ENCODE data around the gene C2CD2. TPM values are rescaled to one million over a fixed set of nuclear protein-coding genes. Genes with fewer than 3 reads are reported as not detected.

C2CD2 gene
- total and polyA plus RNA-seq, 2 of the 8 experiments (the other 6 are each of a cell fraction or from before 2014, with no cell fraction given): 10.4 to 13.0 TPM

DNA sequence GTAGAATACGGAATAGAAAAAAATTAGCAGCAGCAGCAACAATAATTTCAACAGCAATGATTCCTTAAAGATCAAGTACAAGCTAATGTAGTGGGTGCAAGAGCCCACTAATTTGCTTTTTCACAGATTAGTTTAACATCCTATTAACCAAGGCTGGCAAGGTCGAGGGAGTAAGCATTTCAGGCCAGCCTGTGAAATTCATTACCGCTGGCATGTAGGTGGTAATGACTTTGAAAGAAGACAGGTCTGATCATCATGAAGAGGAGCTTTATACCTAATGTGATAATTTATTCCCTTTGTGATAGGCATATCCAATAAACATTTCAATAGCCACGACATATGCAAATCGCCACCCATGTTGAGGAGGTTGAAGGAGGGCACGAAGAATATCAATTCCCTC lies 63.5 kb downstream of the C2CD2 start:
- no peak overlapping the region for H3K4me2 ChIP-seq (ENCODE audit: insufficient read depth in 1 of 2, low read depth in 2 of 2, low read length in 2 of 2)
- DNase-seq (ENCODE audit: low read depth in 1 of 2, low spot score in 2 of 2) (no peak), FAIRE-seq (no peak)
- H4K91ac ChIP-seq (replicated peaks; ENCODE audit: insufficient read length, low read length): no peak overlapping the region
- H3K79me2 ChIP-seq (ENCODE audit: control insufficient read depth in 1 of 2, insufficient read depth in 2 of 2, low read length in 2 of 2): no peaks in the 10 kb centered on the region
- H2BK5ac ChIP-seq (ENCODE audit: low read depth, low read length): no peak overlapping the region
- ChIA-PET POLR2A (ENCODE audit: partially characterized antibody) (interaction anchor here (2.5 kb wide), 1 partner anchor 11 kb away, joined by 6 read pairs; the partner anchor contains the start of gene PRDM15), CTCF (ENCODE audit: partially characterized antibody) (no interaction called here)
- H3K4me1 ChIP-seq (replicated peaks in 1 of 4; ENCODE audit: control insufficient read depth in 3 of 4, insufficient read depth in 4 of 4, low read length in 3 of 4): peaks cover 0 to 4% (median 0%) of the 10 kb centered on the region in 4 experiments; a peak in 2 of 7 replicates
- H2BK12ac ChIP-seq (ENCODE audit: low read depth, low read length): no peak overlapping the region
- no peaks in the 10 kb centered on the region for H3K9me3 ChIP-seq (ENCODE audit: insufficient read depth in 2 of 2, low read depth in 1 of 2, low read length in 1 of 2)
- no peak overlapping the region for H3K4ac ChIP-seq (replicated peaks; ENCODE audit: insufficient read length, low read depth, low read length)
- peaks cover 0 to 2% (median 0%) of the 10 kb centered on the region in 4 experiments; a peak in 1 of 8 replicates for H3K36me3 ChIP-seq (ENCODE audit: control insufficient read depth in 2 of 4, insufficient read depth in 4 of 4, low read length in 3 of 4)
- H2BK20ac ChIP-seq (ENCODE audit: low read length): no peak overlapping the region
- no peak overlapping the region for H4K5ac ChIP-seq (ENCODE audit: insufficient read length, low read depth, low read length)
- no peak overlapping the region for H4K8ac ChIP-seq (ENCODE audit: extremely low read depth, insufficient read depth, low read length)
- no peak overlapping the region for H2AFZ ChIP-seq (ENCODE audit: low read length)
- H3K14ac ChIP-seq (ENCODE audit: insufficient read length): no peak overlapping the region
- H2BK120ac ChIP-seq (replicated peaks; ENCODE audit: low read depth, low read length): no peak overlapping the region
- 53% methylated on average over 6 of the region's 6 CpGs; no CpG with 5 or more reads in 1 of the 2 experiments for WGBS, 2 experiments (ENCODE audit: extremely low coverage in 1 of 2, insufficient coverage in 1 of 2, insufficient read length in 1 of 2, insufficient replicate concordance in 2 of 2, low coverage in 1 of 2, low lambda C conversion rate in 2 of 2, missing lambda C conversion rate in 1 of 2)
- peaks cover 0 to 2% of the 10 kb centered on the region in 2 experiments for H4K20me1 ChIP-seq (replicated peaks in 1 of 2; ENCODE audit: control insufficient read depth in 1 of 2, insufficient read depth in 2 of 2, low read length in 2 of 2)
- no peak overlapping the region for H2BK15ac ChIP-seq (ENCODE audit: low read length)
- no peak overlapping the region for H3K56ac ChIP-seq (replicated peaks; ENCODE audit: insufficient read length, low read depth, low read length)
- no peak overlapping the region for H3K9ac ChIP-seq (replicated peaks in 1 of 4; ENCODE audit: extremely low read depth in 1 of 4, low read depth in 3 of 4, low read length in 3 of 4)
- H3K79me1 ChIP-seq (ENCODE audit: low read depth, low read length): no peaks in the 10 kb centered on the region
- H3K18ac ChIP-seq (ENCODE audit: extremely low read depth, low read length): no peak overlapping the region
- H3K27ac ChIP-seq (ENCODE audit: low read depth, low read length): no peak overlapping the region
- no peaks in the 10 kb centered on the region for H3K27me3 ChIP-seq (replicated peaks in 1 of 4; ENCODE audit: control insufficient read depth in 3 of 4, extremely low read depth in 1 of 4, insufficient read depth in 3 of 4, low read length in 3 of 4)
- no peak overlapping the region for H3K23ac ChIP-seq (ENCODE audit: insufficient read length)
- no peak overlapping the region for H3K4me3 ChIP-seq (ENCODE audit: extremely low read depth in 1 of 4, insufficient read depth in 2 of 4, low read depth in 3 of 4, low read length in 4 of 4)
- no peaks in the 10 kb centered on the region for H3K23me2 ChIP-seq (ENCODE audit: low read depth, low read length)
- no peak overlapping the region for H2AK5ac ChIP-seq (ENCODE audit: low read depth, low read length)
- no peak for TF ChIP-seq TEAD4 (IDR thresholded peaks at IDR 0.05; ENCODE audit: low read depth, low read length)
- no peak for TF ChIP-seq CBX8 (IDR thresholded peaks at IDR 0.05; ENCODE audit: borderline replicate concordance, low read depth, low read length)
- no peak for TF ChIP-seq GABPA (IDR thresholded peaks at IDR 0.05; ENCODE audit: borderline replicate concordance, insufficient read depth, low read length)
- TF ChIP-seq, protein P1, sequence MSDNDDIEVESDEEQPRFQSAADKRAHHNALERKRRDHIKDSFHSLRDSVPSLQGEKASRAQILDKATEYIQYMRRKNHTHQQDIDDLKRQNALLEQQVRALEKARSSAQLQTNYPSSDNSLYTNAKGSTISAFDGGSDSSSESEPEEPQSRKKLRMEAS (IDR thresholded peaks at IDR 0.05): no peak
- TF ChIP-seq ASH2L (IDR thresholded peaks at IDR 0.05; ENCODE audit: low read length): no peak
- TF ChIP-seq CHD2 (IDR thresholded peaks at IDR 0.05; ENCODE audit: low read length): no peak
- no peak for TF ChIP-seq EGR1 (IDR thresholded peaks at IDR 0.05; ENCODE audit: borderline replicate concordance, low read depth, low read length)
- TF ChIP-seq RNF2 (IDR thresholded peaks at IDR 0.05; ENCODE audit: borderline replicate concordance, low read depth, low read length, missing control alignments, poor library complexity, severe bottlenecking): no peak
- TF ChIP-seq CTBP2 (IDR thresholded peaks at IDR 0.05; ENCODE audit: borderline replicate concordance, insufficient read depth, insufficient read length, low read length): no peak
- TF ChIP-seq NANOG (IDR thresholded peaks at IDR 0.05; ENCODE audit: insufficient read depth, low read depth, low read length, poor library complexity, severe bottlenecking): no peak
- no peak for TF ChIP-seq SAP30 (IDR thresholded peaks at IDR 0.05; ENCODE audit: insufficient read depth, insufficient replicate concordance, low read length)
- TF ChIP-seq FOSL1 (IDR thresholded peaks at IDR 0.05; ENCODE audit: insufficient read depth, low read depth, low read length): no peak
- no peak for TF ChIP-seq RBBP5 (IDR thresholded peaks at IDR 0.05; ENCODE audit: borderline replicate concordance, low read depth, low read length)
